GM11168 (cell line): Measurements from ENCODE around the gene TMEM272.

ENCODE experiments used
- in situ Hi-C: fragments of 300-500 bp; cut with MboI; formaldehyde crosslinking; loops from one replicate; pipeline ENCODE4 v1.12.0; 2022; ENCODE audit warnings: low sequenced_read_pairs; ENCODE audit not compliant: unreplicated experiment

TMEM272 gene

DNA sequence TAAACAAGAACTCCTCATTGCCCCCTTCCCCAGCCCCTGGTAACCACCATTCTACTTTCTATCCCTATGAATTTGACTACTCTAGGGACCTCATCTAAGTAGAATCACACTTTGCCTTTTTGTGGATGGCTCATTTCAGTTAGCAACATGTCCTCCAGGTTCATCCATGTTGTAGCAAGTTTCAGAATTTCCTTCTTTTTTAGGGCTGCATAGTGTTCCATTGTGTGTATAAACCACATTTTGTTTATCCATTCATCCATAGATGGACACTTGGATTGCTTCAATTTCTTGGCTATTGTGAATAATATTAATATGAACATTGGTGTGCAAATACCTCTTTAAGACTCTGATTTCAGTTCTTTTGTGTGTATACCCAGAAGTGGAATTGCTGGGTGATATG lies 36.2 kb downstream of the TMEM272 start:
- in situ Hi-C loops = no loop called here

GRCh38 chr13:51807041-51807440 lies 37.9 kb downstream of the TMEM272 start:
- in situ Hi-C loops = no loop called here

DNA sequence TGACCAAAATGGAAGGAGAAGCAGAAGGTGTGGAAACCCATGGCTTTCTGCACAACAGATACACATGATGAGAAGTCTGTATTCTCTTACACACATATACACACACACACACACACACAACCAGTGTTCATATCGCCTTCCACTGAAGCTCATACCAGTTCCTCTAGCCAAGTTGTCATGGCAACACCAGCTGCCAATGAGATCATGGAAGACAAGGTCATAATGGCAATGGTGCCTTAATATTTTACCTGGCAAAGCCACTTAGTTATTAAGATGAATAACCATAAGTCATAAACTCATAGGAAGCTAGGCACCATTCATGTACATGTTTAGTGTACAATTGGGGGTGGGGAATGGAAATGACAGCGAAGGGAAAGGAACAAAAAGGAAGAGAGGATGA lies 38.4 kb downstream of the TMEM272 start:
- in situ Hi-C loops = no loop called here

- in situ Hi-C loops = no loop called here
Observed at GRCh38 chr13:51805925-51806324, 39.1 kb downstream of the TMEM272 start.

DNA sequence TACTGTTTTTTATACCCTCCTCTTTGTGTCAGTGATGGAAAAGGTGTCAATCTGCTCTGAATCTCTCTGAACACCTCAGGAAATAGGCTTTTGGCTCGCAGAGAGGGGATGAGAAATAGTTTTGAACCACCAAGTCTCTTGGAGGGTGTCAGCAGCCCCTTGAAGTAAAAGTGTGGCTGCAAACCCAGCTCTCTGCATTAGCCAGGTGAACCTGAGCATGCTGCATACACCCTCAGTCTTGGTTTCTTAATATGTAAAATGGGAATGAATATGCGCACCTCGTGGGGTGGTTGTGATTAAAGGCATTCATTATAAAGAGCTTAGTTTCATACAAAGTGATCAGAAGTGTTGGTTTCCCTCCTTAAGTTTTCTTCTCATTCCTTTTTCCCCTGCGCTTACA lies 39.7 kb downstream of the TMEM272 start:
- in situ Hi-C loops = no loop called here

DNA sequence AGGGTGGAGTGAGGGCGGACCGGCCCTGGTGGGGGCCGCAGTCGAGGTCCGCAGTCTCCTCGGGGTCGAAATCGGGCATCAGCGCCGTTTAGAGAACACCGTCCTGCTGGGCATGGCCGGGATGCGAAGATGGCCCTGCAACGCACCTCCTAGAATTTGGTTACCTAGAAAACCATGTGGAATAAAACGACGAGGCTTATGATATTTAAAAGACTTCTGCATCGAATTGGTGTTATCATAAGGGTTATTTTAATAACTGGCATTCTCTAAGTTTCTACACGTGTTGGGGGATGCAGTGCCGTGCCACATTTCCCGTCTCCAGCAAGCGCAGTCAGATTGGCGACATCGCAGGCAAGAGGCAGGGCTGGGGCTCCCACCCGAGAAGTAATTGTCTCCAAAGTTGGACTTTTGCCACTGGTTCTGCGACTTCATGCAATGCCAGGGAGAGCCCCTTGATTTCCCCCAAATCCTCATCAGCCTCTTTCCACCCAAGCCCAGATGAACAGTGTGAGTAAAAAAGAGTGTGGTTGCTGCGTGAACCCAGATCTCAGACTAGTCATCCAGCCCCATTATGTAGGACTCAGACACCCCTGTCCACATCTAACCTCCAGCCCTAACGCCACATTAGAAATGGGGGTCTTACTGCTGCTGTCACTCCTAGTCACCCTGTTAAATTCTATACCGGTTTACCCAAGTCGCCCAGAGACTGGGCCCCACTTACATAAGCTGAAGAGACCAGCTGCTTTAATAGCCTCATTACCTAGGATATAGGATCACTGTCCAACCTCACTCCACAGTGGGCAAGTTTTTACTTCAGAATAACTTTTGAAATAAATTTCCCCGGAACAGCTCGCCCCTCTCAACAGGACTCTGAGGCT lies 40.4 kb downstream of the TMEM272 start:
- in situ Hi-C loops = no loop called here

DNA sequence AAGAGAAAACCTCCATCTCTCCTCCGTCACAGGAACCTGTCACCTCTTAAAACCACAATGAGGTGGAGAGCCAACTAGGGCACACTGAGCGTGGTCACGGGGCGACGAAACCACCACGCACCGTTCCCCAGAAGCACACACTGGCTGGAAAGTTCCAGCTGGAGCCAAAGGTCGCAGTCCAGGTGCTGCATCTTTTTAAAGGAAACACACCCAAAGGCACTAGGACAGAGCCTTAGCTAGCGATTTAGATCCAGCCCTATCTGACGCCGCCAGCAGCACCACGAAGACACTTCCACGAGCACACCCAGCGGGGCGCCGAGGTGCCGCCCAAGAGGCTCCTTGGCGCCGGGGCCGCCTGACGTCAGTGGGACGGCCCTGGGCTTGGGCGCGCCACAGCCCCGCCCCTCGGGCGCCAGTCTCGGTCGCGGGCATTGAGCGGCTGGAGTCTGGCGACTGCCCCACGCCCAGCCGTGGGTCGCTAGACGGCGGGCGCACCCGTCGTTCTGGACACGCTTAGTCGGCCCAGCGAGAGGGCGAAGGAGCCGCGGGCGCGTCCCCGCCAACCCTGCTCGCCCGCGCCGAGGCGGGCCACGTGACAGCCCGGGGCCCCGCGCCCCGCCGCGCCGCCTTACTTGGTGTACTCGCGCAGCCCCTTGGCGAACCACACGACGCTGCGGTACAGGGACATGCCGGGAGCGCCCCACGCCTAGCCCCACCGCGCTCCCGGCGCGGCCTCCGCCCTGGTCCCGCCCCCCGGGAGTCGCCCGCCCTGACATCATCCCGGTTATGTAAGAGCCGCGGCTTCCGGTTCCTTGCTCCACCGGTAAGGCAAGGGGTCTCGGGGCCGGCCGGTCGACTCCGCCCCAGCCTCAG lies 41.3 kb downstream of the TMEM272 start, which contains the start of gene DHRS12:
TSS of gene DHRS12 (minus strand) at position 742 of the 873 bp plus-strand sequence. CDS start 4,504 bp downstream, outside the sequence.
- in situ Hi-C loops = no loop called here

GRCh38 chr13:51802631-51803418 lies 42.2 kb downstream of the TMEM272 start:
- in situ Hi-C loops = no loop called here

DNA sequence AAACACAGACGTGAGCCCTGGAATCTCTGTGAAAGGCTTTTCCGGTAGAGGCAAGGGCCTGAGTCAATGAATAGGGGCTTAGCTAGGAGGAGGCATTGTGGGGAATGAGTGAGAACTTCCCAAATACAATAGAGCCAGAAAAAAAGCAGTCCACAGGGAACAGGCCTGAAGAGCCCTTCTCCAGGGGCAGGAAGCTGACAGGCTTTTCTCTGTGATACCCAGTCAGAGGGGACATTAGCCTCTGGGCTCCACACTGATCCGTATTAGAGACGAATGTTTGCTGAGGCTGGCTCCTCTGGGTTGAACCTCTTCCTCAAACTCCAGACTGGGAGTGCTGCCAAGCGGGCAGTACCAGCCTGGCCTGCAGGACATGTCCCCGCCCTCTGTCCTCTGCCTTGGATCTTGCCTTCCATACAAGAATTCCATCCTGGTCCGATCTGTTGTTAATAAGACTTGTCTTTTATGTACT lies 43.3 kb downstream of the TMEM272 start:
- in situ Hi-C loops = no loop called here

GRCh38 chr13:51800486-51800885 lies 44.5 kb downstream of the TMEM272 start:
- in situ Hi-C loops = no loop called here

GRCh38 chr13:51799261-51799660 lies 45.7 kb downstream of the TMEM272 start:
- in situ Hi-C loops = loop anchor here (5.0 kb wide), 1 partner anchor 357 kb away; no protein-coding TSS in a partner anchor

DNA sequence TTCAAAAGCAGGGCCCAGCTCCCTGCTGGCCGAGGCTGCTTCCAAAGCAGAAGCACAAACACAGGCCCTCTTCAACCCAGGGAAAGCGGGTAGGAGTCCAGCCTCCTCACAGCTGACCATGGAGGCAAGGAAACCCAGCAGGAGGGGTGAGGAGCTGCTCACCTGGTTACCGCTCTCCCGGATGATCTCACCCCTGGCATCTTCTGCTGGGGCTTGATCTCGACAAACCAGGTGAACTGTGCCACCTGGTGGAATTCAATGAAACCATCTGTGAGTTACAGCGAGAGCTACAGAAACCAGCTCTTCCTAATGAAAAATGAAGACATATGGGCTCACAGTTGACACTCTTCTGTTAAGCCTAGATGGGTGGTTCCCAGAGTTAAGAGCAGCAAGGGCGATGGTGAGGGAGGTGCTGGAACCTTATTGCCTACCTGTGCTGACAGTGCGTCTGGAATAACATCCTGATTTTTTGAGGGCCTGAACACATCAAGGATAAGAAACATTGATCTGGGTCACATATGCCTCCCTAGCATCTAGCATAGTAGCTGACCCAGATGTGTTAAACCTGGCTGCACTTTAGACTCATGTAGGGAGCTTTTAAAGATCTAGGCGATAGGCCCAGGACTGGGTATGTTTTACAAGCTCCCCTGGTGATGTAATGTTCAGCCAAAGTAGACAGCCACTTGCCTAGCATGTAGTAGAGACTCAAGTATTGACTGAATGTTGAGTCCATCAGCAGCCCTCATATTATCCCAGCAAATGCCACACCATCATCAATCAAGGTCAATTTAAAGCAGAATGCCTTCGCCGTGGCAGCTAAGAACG lies 47.1 kb downstream of the TMEM272 start:
- in situ Hi-C loops = loop anchor here (5.0 kb wide), 1 partner anchor 356 kb away; no protein-coding TSS in a partner anchor

- in situ Hi-C loops = loop anchor here (5.0 kb wide), 1 partner anchor 354 kb away; no protein-coding TSS in a partner anchor
Observed at GRCh38 chr13:51796546-51796945, 48.4 kb downstream of the TMEM272 start.

DNA sequence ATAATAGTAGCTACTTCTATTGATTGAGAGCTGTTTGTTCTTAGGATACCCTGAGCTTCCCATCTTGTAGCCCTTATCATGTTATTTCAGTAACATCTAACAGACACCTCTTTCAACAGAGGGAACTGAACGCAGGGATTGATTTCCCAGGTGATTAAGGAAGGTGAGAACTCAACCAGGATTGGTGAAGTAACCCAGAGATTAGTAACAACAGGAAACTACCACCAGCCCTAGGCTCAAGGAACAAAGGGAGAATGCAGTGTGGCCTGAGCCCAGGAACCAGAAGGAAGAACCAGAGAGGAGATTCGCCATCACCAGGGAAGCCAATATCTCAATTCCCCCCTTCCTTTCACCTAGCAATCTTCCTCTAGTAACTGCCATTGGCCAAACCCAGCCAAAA lies 49.6 kb downstream of the TMEM272 start:
- in situ Hi-C loops = loop anchor here (5.0 kb wide), 1 partner anchor 353 kb away; no protein-coding TSS in a partner anchor

DNA sequence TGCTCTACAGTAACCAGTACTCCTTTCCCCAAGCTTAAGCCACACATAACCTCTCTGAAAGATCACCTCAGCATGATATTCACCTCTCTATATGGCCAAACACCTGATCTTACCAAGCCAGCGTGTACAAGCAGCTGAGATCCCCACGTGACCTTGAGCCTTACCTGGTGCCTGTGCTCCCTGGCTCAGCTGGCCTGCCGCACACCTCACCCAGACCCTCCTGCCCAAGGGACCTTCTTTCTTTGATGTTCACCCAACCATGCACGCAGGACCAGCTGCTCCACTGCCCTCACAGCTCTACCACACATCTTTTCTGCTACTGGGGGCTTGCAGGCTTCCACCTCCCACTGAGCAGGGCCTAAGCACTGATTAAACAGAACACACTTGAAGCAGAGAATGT lies 50.0 kb downstream of the TMEM272 start:
- in situ Hi-C loops = loop anchor here (5.0 kb wide), 1 partner anchor 353 kb away; no protein-coding TSS in a partner anchor

GRCh38 chr13:51793570-51794271 lies 51.3 kb downstream of the TMEM272 start:
- in situ Hi-C loops = no loop called here

DNA sequence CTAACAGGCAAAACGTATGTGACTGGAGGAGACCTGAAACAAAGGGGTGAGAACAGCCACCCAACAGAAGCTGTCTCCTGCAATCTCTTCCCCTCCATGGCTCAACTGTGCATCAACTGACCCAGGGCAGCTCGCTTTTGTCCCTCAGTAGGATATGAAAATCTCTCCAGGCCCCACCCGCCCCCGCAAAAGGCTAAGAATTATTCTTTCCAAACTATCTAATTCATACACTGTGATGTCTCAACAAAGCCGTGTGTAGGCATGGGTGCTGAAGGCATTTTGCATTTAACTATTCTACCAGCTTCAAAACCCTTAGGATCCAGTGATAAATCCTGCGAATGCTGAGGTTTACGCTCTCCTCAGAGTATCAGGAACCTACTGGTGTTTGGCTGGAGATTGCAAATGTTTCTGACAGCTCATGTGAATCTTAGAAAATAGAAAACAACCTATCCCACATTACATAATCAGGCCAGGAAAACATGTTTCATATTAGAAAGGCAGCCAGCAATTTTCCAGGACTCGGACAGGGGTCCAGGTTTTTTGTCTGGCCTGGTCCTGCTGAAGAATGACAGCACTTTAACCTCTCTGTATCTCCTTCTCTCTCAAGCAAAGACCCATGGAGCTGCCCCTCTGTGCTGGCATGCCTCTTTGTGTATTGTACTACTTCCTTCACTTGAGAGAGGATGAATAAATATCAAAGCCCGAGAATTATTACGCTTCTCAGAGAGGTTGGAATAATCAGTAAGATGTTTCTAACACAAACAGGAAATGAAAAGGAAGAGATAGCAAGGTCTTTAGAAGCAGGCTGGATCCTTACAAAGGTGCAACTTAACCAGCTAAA lies 58.3 kb downstream of the TMEM272 start:
- in situ Hi-C loops = no loop called here
